Activated CD4-positive, alpha-beta memory T cell treated with anti-CD3 and anti-CD28 coated beads for 36 hours (primary cell): ENCODE measurements around the gene GSG1L. TPM values are rescaled to one million over a fixed set of nuclear protein-coding genes. Genes with fewer than 3 reads are reported as not detected.

ENCODE experiments used
- CTCF ChIA-PET: fragments of 350-600 bp; sonication (Branson Sonifier 250); formaldehyde crosslinking; loops from one replicate; lab custom pipeline; 2021; ENCODE audit warnings: antibody characterized with exemption, inconsistent platforms; lab: Charles Lee
- POLR2A ChIA-PET: fragments of 350-600 bp; sonication (Branson Sonifier 250); formaldehyde crosslinking; loops from one replicate; lab custom pipeline; 2021; ENCODE audit warnings: antibody characterized with exemption; lab: Charles Lee
- DNase-seq: peaks from one replicate; pipeline ENCODE4 v3.0.0-alpha.2; 2020
- H3K27ac Mint-ChIP-seq: one replicate; pipeline ENCODE4 v1.8.0; 2021; ENCODE audit warnings: mixed read lengths
- H3K27me3 Mint-ChIP-seq: one replicate; pipeline ENCODE4 v1.8.0; 2021; ENCODE audit warnings: mixed read lengths
- H3K36me3 Mint-ChIP-seq: one replicate; pipeline ENCODE4 v1.8.0; 2021; ENCODE audit warnings: mixed read lengths
- H3K4me1 Mint-ChIP-seq: one replicate; pipeline ENCODE4 v1.8.0; 2021; ENCODE audit warnings: low read depth, mixed read lengths
- H3K4me3 Mint-ChIP-seq: one replicate; pipeline ENCODE4 v1.8.0; 2021; ENCODE audit warnings: mild to moderate bottlenecking, mixed read lengths
- H3K9me3 Mint-ChIP-seq: one replicate; pipeline ENCODE4 v1.8.0; 2021; ENCODE audit warnings: mixed read lengths
- intact Hi-C: fragments of 100-400 bp; cut with micrococcal nuclease; formaldehyde crosslinking; loops from one replicate; pipeline ENCODE4 v1.15.1; 2023
- total RNA-seq, 2 experiments: library from RNA; stranded (reverse); gene quantifications; one replicate each; pipeline ENCODE4 v1.2.3, GENCODE V29; 2021

The GSG1L gene
- total RNA-seq, 2 experiments from 2014 or later: 0.26 to 0.44 TPM

- Mint-ChIP-seq H3K4me3 (no peak overlapping the region), H3K27ac (no peak overlapping the region), H3K36me3 (no peaks in the 10 kb centered on the region), H3K9me3 (no peaks in the 10 kb centered on the region), H3K4me1 (no peaks in the 10 kb centered on the region), H3K27me3 (peaks cover 50% of the 10 kb centered on the region)
- POLR2A ChIA-PET: interaction anchor here (0.8 kb wide), 1 partner anchor 53 kb away, joined by 3 read pairs; no protein-coding TSS in a partner anchor
- intact Hi-C loops: no loop called here
- CTCF ChIA-PET: no interaction called here
- no peak for DNase-seq
These were observed 142.4 kb downstream of the GSG1L start for GRCh38 chr16:27921134-27921533.

- no peak overlapping the region for H3K4me3 Mint-ChIP-seq
- H3K4me1 Mint-ChIP-seq: no peaks in the 10 kb centered on the region
- H3K27me3 Mint-ChIP-seq: peaks cover 46% of the 10 kb centered on the region
- intact Hi-C loops: no loop called here
- ChIA-PET CTCF (no interaction called here), POLR2A (interaction anchor here (0.8 kb wide), 1 partner anchor 53 kb away, joined by 3 read pairs; no protein-coding TSS in a partner anchor)
- no peaks in the 10 kb centered on the region for H3K9me3 Mint-ChIP-seq
- H3K36me3 Mint-ChIP-seq: no peaks in the 10 kb centered on the region
- no peak for DNase-seq
- no peak overlapping the region for H3K27ac Mint-ChIP-seq
These were observed 143.1 kb downstream of the GSG1L start for GRCh38 chr16:27920391-27920891.

- H3K4me3 Mint-ChIP-seq: no peak overlapping the region
- H3K36me3 Mint-ChIP-seq: no peaks in the 10 kb centered on the region
- CTCF ChIA-PET: no interaction called here
- intact Hi-C loops: no loop called here
- no peaks in the 10 kb centered on the region for H3K9me3 Mint-ChIP-seq
- no peak overlapping the region for H3K27ac Mint-ChIP-seq
- no peak for DNase-seq
- POLR2A ChIA-PET: no interaction called here
- no peaks in the 10 kb centered on the region for H3K4me1 Mint-ChIP-seq
- H3K27me3 Mint-ChIP-seq: peaks cover 40% of the 10 kb centered on the region
These were observed 144.8 kb downstream of the GSG1L start for GRCh38 chr16:27918755-27919154.

- Mint-ChIP-seq H3K9me3 (no peaks in the 10 kb centered on the region), H3K27ac (no peak overlapping the region), H3K36me3 (no peaks in the 10 kb centered on the region), H3K4me3 (no peak overlapping the region), H3K4me1 (no peaks in the 10 kb centered on the region), H3K27me3 (peaks cover 40% of the 10 kb centered on the region)
- intact Hi-C loops: no loop called here
- ChIA-PET POLR2A (no interaction called here), CTCF (no interaction called here)
- no peak for DNase-seq
These were observed 145.6 kb downstream of the GSG1L start for GRCh38 chr16:27917949-27918348.

- no peak overlapping the region for H3K4me3 Mint-ChIP-seq
- H3K27me3 Mint-ChIP-seq: peaks cover 9% of the 10 kb centered on the region
- no peaks in the 10 kb centered on the region for H3K4me1 Mint-ChIP-seq
- H3K9me3 Mint-ChIP-seq: no peaks in the 10 kb centered on the region
- ChIA-PET CTCF (no interaction called here), POLR2A (no interaction called here)
- H3K36me3 Mint-ChIP-seq: no peaks in the 10 kb centered on the region
- H3K27ac Mint-ChIP-seq: no peak overlapping the region
- DNase-seq: no peak
- intact Hi-C loops: no loop called here
These were observed 152.0 kb downstream of the GSG1L start for GRCh38 chr16:27911486-27911885.

GRCh38 chr16:27907457-27907972, 156.0 kb downstream of the GSG1L start:
- peaks cover 12% of the 10 kb centered on the region for H3K27me3 Mint-ChIP-seq
- no peak for DNase-seq
- intact Hi-C loops: no loop called here
- ChIA-PET CTCF (no interaction called here), POLR2A (no interaction called here)
- no peaks in the 10 kb centered on the region for H3K9me3 Mint-ChIP-seq
- H3K4me1 Mint-ChIP-seq: no peaks in the 10 kb centered on the region
- no peaks in the 10 kb centered on the region for H3K36me3 Mint-ChIP-seq
- H3K4me3 Mint-ChIP-seq: no peak overlapping the region
- no peak overlapping the region for H3K27ac Mint-ChIP-seq

- Mint-ChIP-seq H3K27me3 (peaks cover 13% of the 10 kb centered on the region), H3K4me1 (no peaks in the 10 kb centered on the region), H3K4me3 (no peak overlapping the region), H3K36me3 (no peaks in the 10 kb centered on the region), H3K27ac (no peak overlapping the region), H3K9me3 (no peaks in the 10 kb centered on the region)
- intact Hi-C loops: no loop called here
- POLR2A ChIA-PET: no interaction called here
- CTCF ChIA-PET: no interaction called here
- no peak for DNase-seq
These were observed 156.6 kb downstream of the GSG1L start for GRCh38 chr16:27906883-27907282.

- Mint-ChIP-seq H3K9me3 (no peaks in the 10 kb centered on the region), H3K4me1 (no peaks in the 10 kb centered on the region), H3K36me3 (no peaks in the 10 kb centered on the region), H3K27ac (no peak overlapping the region), H3K4me3 (no peak overlapping the region), H3K27me3 (peaks cover 19% of the 10 kb centered on the region)
- intact Hi-C loops: no loop called here
- ChIA-PET CTCF (no interaction called here), POLR2A (no interaction called here)
- DNase-seq: no peak
These were observed 160.4 kb downstream of the GSG1L start for GRCh38 chr16:27903046-27903655.

- CTCF ChIA-PET: no interaction called here
- DNase-seq: no peak
- Mint-ChIP-seq H3K4me3 (no peak overlapping the region), H3K36me3 (no peaks in the 10 kb centered on the region), H3K4me1 (no peaks in the 10 kb centered on the region), H3K27me3 (peaks cover 19% of the 10 kb centered on the region), H3K27ac (no peak overlapping the region), H3K9me3 (no peaks in the 10 kb centered on the region)
- intact Hi-C loops: no loop called here
- POLR2A ChIA-PET: no interaction called here
These were observed 161.0 kb downstream of the GSG1L start for GRCh38 chr16:27902551-27902950.

- intact Hi-C loops: no loop called here
- Mint-ChIP-seq H3K9me3 (no peaks in the 10 kb centered on the region), H3K4me1 (no peaks in the 10 kb centered on the region), H3K27ac (no peak overlapping the region), H3K27me3 (peaks cover 19% of the 10 kb centered on the region), H3K36me3 (no peaks in the 10 kb centered on the region), H3K4me3 (no peak overlapping the region)
- ChIA-PET CTCF (no interaction called here), POLR2A (no interaction called here)
- no peak for DNase-seq
These were observed 161.6 kb downstream of the GSG1L start for GRCh38 chr16:27901956-27902355.

- intact Hi-C loops: no loop called here
- no peaks in the 10 kb centered on the region for H3K9me3 Mint-ChIP-seq
- ChIA-PET POLR2A (no interaction called here), CTCF (no interaction called here)
- no peak overlapping the region for H3K4me3 Mint-ChIP-seq
- H3K4me1 Mint-ChIP-seq: no peaks in the 10 kb centered on the region
- H3K27ac Mint-ChIP-seq: no peak overlapping the region
- peaks cover 17% of the 10 kb centered on the region for H3K27me3 Mint-ChIP-seq
- no peaks in the 10 kb centered on the region for H3K36me3 Mint-ChIP-seq
- no peak for DNase-seq
These were observed 163.8 kb downstream of the GSG1L start for GRCh38 chr16:27899736-27900135.

GRCh38 chr16:27894386-27894785, 169.1 kb downstream of the GSG1L start:
- intact Hi-C loops: no loop called here
- Mint-ChIP-seq H3K9me3 (no peaks in the 10 kb centered on the region), H3K36me3 (no peaks in the 10 kb centered on the region), H3K27ac (no peak overlapping the region), H3K27me3 (peaks cover 23% of the 10 kb centered on the region), H3K4me1 (no peaks in the 10 kb centered on the region), H3K4me3 (no peak overlapping the region)
- ChIA-PET CTCF (interaction anchor here (1.0 kb wide), 1 partner anchor 176 kb away, joined by 3 read pairs; no protein-coding TSS in a partner anchor), POLR2A (no interaction called here)
- no peak for DNase-seq

- Mint-ChIP-seq H3K36me3 (no peaks in the 10 kb centered on the region), H3K27me3 (peaks cover 22% of the 10 kb centered on the region), H3K9me3 (no peaks in the 10 kb centered on the region), H3K27ac (no peak overlapping the region), H3K4me3 (no peak overlapping the region), H3K4me1 (no peaks in the 10 kb centered on the region)
- POLR2A ChIA-PET: no interaction called here
- CTCF ChIA-PET: no interaction called here
- intact Hi-C loops: no loop called here
- DNase-seq: no peak
These were observed 170.6 kb downstream of the GSG1L start for GRCh38 chr16:27892879-27893278.
